Stimulated activated naive CD8-positive, alpha-beta T cell treated with anti-CD3 and anti-CD28 coated beads, Interleukin-15, Interleukin-2, amounts not matched to agents 100 U/mL and 50 U/mL, for 24 hours (primary cell): ENCODE results near the gene TACC2.

Source experiments
- ATAC-seq: fragments of 150-1000 bp; cut with Tn5 transposase; one replicate; pipeline ENCODE4 v1.10.0; 2021
- DNase-seq: peaks from one replicate; pipeline ENCODE4 v3.0.0; 2021

The TACC2 gene

DNA sequence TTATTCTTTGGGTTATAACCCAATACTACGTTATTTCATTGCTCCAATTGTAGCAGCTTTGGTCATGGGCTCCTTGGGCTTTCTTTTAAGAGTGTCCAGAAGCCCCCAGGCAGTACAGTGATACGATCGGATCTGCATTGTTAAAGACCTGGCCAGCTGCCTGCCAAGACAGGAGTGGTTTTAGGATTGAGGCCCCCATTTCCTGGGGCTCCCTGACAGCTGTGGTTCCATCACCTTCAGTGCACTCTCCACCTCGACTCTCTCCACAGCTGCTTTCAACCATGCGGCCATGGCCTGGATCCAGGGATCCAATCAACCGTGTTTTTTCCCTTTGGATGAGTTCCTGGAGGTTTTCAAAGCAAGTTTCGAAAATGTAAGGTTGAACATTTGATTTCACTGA is 158.7 kb downstream of the TACC2 start:
- ATAC-seq (no peak), DNase-seq (no peak)

DNA sequence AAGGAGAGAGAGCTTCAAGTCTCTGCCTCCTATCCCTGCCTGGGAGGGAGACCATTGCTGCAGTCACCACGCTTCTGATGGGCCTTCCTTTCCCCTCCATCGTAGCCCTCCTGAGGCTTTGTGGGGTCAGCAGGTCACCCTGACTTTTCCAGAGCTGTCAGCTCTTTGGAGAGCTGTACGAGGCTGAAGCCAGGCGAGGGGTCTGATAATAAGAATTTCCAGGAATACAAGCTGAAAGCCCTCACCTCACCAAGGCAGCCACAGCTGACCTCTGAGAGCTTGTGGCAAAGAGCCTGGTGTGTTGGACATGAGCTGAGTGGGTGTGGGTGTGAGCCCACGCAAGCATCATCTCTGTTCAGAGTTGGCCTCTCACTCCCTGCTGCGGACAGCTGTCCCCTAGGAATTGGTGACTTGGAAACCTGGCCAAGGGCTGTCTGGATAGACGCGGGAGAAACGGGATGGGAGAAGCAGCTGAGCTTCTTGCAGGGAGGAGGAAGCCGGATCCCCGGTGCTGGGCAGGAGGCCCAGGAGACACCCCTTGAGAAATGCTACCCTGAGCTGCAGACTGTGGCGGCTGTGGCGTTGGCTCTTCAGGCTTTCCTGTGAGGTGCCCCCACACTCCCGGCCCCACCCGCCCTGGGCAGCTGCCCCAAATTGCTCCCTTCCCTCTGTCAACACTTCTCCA is 160.1 kb downstream of the TACC2 start:
- ATAC-seq (no peak), DNase-seq (no peak)

DNA sequence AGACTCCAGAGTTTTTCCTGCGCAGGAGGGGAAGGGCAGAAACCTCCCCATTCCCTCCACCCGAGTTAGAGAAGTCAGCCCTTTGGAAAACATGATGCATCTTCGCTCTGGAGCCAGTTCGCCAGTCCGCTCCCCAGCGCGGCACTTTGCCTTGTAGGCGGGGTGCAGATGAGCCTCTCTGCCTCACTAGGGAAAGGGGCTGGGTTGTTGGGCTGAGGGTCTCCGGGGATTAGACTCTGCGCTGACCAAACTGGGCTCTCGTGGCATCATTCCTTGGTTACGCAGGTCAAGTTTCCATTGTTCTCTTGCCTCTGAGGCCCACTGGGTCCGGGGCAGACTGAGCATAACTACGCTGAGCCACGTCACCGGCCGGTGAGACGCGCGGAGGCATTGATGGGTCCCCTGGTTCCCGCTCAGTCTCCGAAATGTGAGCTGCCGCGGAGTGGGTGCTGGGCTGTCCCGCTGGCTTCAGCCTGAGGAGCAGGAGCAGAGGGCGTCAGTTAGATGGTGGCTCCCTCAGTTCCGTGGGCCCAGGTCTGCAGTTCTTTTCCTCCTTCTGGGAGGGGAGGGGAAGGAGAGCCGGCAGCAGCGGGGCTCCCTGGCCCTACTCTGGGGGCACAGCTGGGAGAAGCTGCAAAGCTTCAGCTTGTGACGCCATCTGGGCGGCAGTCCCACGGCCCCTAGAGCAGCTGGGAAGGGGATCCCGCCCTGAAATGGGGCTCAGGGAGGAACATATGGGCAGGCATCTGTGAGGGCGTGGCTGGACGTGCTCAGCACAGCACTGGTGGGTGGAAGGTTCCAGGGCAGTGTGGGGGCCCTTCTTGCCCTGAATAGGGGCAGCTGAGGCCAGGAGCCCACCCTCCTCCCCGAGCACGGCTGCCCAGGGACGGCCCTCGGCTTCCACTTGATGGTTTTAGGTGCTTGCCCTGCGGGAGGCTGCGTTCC is 160.9 kb downstream of the TACC2 start:
- ATAC-seq (no peak), DNase-seq (no peak)

DNA sequence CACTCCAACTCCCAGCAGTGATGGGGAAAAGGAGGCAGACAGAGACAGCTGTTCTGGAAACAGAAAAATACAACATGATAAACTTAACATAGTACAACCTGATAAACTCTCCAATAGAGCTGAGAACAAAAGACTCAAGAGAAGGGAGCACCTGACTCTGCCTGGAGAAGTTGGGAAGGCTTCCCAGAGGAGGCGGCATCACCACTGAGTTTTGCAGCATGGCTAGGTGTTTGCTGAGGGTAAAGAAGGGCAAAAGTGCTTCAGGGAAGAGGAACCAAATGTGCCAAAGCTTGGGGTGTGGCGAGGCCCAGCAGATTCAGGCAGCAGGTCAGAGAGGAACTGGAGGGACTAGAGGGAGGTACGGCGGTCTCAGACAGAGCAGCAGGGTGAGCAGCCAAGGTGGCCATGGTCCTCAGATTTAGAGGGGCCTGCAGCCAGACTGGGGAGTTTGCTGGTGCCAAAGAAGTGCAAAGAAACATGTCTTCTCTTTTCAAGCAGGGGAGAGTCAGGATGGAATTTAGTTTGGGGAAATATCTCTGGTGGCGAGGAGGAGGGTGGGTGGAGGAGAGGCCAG is 162.2 kb downstream of the TACC2 start:
- ATAC-seq: no peak

DNA sequence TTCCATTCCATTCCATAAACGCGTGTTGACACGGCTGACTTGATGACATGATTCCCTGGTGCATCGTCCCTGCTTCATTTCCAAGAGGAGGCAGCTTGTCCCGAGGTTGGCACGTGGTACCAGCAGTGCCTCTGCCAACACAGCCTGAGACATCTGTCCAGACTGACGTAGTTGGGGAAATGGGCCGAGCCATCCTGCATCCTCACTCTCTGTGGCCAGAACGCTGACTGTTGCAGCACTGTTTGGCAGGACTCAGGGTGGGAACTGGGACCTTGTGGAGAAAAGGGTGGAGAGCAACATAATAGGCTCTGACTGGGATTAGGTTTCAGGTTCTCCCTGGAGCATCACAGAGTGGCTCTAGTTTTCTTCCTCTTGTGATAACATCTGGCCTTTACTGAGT is 163.6 kb downstream of the TACC2 start:
- ATAC-seq (no peak), DNase-seq (no peak)

More for the DNA sequence above, 162.2 kb downstream of the TACC2 start:
- DNase-seq: no peak

DNA sequence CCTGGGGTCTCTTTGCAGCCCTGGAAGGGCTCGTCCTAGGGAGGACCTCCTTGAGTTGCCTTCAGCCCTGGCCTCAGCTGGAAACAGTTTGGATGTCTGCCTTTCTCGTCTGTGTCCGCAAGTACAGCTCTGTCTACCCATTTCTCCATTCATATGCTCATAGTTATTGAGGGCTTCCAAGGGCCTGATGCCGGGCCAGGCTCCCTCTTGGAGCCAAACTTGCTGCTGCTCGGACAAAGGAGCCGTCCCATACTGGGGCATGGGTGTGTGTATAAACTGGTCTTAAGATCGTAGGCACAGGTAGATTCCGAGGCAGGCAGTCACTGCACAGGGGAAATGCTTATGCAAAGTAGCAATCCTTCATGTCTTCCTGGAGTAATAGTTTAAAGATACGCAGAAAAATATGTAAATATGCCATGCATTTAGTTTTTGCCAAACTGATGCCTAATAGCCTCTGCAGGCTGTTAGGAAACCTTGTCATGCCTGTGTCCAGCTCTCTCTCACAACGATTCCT is 165.1 kb downstream of the TACC2 start:
- ATAC-seq: no peak
- no peak for DNase-seq

DNA sequence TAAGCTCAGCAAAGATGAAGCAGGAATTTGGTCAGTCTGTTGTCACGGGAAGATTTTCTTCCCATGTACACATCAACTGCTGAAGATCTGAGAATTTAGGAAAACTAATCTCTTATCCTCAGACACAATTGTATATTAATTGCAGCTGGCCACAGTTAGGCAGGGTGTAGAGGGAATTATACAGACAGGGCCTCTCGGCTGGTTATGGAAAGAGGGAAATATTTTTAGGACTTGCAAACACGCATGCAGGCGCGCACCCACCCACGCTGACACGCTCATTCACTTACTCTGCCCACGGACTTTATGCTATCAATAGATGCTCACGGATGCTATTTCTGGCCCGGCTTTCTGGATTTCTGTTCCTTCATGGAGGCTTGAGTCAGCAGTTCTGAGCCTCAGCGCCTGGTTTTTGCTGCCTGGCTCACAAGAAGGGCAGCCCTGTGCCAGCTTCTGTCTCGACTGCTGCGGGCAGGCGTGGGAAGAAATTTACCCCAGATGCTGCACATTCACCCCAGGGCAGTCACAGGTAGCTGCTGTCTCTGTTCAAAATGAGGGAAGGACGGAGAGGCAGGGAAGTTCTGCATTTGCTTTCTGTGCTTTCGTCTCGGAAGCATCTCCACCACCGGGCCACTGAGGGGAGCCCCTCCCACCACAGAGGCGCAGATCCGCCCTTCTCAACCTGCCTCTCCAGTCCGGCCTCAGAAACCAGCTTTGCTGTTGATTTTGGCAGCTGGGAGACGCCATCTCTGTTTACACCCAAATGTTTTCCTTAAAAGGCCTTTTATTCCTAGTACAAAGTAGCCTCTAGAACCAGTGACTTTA is 165.8 kb downstream of the TACC2 start:
- DNase-seq (no peak), ATAC-seq (no peak)

DNA sequence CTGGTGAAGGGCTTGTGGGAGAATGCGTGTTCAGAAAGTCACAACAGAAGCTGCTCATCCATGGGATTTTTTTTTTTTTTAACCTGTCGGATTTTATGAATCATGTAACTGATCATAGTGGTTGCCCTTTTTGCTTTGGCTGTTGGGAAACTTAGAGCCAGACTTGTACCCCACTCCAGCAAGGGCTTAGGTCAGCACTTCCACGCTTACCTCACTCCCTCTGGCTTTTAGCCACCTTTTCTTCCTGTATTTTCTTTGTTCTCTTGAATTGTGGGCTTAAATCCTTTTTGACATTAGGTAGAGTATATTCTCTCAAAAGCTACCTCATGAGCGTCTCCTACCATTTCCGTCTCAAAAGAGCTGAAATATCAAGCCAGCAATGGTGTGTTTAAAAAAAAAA is 168.5 kb downstream of the TACC2 start:
- DNase-seq (no peak), ATAC-seq (no peak)

DNA sequence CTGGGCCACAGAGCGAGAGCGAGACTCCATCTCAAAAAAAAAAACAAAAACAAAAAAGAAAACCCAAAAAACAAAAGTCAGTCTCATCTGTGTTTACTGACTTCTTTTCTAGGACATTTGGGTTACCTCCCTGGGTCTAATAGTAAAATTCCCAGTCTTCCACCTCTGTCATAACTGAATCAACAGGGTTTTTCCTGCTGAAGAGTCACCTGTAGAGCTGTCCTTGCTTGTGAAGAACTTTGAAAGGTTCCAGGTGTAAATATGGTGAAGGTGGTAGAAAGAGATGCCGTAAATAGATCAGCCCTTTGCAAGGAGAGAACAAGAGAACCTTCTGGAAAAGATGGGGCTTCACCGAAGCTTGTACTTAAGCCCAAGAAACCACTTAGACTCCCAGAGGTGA is 169.4 kb downstream of the TACC2 start:
- no peak for ATAC-seq
- DNase-seq: no peak

DNA sequence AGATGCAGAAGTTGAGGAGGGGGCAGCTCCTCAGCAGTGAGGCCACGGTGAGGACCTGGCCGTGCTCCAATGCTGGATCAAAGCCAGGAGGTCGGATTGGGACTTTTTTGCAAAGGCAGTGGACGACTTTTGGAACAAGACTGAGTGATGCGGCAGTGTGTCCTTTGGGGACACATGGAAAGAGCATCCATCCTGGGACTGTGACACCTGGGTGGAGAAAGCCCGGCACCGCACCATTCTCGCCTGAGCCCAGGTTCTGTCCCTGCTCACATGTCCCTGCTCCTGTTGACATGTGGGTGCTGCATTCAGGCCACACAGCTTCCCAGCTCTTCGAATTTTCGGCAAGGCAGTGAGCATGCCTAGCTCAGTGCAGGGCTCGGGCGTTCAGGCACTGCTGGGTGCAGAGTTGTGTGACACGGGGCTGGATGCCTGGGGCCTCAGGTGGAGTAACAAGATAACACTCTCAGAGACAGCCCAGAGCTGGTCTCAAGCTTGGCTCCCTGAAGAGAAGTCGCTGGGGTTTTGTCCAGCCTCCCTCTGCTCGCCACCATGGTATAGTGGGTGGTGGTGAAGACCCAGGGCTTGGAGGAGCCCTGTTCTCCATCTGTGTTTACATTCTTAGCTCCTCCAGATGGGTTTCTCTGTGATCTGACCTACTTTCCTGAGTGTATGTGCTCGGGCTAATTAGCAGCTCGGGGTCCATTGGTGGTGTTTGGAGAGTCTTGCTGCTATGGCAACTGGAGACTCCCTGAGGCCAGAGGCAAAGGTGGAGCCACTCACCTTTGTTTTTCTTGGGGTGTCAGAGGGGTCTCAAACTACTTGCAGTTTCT is 170.4 kb downstream of the TACC2 start:
- no peak for DNase-seq
- ATAC-seq: no peak

DNA sequence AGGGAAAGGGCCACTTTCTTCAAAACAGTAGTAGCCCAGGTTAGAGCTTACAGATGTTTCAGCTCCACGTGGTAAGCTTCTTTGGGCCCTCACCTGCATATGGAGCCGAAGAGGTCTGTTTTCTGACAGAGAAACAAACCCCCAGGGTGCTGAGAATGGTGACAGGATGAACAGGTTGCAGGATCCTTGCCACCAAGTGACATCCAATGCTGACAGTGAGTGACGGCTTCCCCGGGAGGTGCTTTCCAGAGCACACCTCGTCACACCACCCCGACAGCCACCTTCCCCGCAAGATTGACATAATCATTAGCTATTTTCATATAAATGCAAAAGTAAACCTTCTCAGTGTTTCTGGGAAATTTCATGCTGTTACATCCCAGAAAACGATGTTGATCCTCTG is 172.8 kb downstream of the TACC2 start:
- DNase-seq (no peak), ATAC-seq (no peak)

DNA sequence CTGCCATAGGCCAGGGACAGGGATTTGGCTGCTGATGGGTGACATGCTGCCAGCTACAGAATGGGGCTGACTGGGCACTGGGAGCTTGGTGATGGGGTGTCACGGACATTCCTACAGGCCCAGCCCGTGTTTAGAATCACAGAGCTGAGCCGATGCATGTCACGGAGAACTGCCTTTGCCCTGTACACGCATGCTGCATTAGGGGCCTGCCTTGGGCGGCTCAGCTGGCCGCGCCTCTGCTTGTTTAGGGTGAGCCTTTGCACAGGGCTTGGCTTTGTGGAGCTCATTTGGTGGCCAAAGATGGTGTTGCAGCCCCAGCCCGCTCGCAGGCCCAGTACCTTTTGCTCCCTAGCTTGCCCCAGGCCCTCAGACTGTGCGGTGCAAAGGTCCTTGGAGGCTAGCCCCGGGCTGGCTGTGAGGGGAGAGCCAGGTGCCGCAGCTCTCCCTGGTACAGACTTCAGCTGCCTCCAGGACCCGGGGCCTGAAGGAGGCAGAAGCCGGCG is 173.8 kb downstream of the TACC2 start:
- DNase-seq: no peak
- no peak for ATAC-seq

DNA sequence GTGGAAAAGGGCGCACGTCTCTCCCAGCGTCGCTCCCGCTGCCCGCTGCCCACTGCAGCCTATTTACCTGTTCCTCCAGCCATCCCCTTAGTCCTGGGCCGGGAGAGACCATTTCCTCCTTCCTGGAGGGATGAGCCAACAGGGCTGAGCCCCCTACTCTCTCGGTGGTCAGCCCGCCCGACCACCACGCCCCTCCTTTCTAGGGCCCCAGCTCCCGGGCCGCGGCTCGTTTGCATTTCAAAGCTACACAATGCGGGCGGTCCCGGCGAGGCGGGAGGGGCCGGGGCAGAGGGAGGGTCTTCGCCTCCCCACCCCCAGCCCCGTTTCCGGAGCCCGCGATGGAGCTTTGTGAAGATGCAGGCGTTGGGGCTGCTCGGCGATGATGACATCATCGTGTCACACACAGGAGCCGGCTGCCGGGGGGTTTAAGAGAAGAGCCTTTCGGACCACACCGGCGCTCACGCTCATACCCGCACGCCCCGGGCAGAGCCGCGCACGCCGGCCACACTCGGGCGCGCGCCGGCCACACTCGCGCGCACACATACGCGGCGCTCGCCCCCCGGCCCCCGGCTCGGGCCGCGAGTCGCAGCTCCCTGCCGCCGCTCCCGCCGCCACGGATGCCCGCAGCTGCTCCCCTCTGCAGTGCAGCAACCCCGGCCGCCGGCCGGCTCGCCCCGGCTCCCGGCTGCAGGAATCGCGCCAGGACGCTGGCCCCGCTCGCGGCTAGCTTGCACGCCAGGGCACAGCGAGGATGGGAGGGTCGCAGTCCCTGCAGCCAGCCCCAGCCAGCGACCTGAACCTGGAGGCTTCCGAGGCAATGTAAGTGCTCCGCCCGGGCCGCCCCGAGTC is 174.4 kb downstream of the TACC2 start:
- DNase-seq (no peak), ATAC-seq (no peak)

DNA sequence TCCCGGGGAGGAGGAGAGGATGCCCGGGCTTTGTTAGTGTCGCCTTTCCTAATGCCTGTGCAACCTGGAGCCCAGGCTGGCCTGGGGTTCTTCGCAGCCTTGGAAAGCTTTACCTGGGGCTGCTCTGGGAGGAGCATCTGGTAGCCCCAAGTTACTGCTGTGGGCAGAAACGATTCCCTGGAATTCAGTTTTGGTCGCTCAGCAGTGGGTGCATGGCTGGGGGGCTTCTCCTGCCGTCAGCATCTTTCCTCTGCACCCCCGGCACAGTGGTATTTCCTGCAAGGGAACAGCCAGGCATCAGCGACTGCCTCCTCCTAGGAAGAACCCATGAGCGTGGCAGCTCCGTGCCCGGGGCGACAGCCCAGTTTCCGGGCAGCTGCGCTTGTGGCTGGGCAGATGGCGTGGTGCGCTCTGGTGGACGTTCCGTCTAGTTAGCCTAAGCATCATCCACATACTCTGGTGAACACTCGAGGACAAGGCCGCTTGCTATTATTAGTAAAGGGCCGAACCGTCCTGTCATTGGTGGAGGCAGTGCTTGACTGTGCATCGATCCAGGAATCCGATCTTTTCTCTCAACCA is 175.1 kb downstream of the TACC2 start:
- DNase-seq (no peak), ATAC-seq (no peak)

DNA sequence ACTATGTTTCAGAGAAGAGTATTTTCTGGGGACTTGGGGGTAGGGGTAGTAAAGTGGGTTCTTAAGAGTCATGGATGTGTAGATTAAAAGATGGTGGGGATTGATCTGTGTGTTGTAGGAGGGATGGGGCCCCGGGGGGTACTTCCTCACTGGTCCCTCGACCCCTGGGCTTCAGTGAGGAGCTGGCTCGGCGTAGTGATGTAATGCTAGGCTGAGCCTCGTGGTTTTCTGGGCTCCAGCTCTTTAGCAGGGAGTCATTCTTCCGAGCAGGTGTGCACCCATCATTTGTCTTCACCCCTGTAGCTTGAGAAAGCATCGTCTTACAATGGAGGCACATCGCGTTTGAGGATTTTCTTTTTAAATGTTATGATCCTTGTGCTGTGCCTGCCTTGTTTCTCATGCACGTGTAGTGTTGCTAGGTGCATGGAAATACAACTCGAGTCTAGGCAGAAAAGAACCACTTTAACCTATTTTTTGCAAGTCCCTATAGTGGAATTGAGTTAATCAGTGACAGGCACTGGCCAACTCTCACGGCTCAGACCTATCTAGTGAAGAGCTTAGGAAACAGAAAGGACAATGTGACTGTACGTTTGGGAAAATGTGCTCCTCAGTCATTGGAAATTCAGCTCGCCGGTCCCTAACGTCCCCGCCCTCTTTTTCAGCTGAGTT is 176.0 kb downstream of the TACC2 start:
- ATAC-seq (no peak), DNase-seq (no peak)

DNA sequence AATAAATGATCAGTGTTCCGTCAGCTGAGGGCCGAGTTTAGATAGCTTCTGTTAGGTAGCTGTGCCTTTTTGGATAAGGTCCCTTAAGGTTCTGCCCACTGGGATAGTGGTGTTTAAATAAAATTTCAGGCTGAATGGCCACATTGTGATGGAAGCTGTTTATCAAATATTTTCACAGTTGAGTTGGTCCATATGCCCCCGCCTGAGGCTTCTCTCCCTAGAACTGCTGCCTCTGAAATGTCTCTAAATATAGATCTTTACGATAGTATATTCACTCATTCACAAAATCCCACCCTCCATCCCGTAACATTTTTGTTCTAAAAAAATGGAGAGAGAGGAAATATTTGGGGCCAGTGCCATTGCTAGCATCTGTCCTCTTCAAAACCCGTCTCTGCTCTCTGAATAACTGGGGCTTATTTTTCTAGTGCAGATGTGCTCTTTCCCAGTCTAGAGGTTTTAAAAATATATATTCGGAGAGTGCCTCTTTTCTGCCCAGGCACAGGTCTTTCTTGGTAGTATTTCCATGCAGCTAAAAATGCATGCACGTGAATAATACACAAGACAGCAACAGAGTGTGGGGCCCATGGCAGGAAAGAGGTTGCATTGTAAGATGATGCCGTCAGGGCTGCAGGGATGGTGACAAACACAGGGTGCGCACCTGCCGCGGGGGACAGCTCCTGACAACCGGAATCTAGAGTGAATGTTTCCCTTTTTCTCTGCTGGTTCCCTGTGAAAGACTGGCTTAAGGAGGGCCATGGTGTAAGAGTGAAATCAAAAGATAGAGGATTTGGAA is 176.7 kb downstream of the TACC2 start:
- no peak for DNase-seq
- no peak for ATAC-seq

DNA sequence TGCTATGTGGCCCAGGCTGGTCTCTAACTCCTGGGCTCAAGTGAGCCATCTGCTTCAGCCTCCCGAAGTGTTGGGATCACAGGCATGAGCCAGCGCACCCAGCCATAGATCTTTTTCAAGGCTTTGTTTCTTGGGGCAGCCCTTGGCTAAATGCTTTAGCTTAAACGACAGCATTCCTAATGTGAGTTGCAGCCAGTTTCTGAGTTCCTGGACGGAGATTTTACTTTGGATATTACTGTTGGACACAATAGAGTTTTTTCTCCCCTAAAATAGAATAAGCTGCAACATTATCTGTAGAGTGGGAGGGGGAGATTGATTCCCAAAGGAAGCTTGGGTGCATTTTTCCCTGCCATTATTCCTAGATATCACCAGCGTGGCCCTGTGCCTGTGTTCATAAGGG is 179.1 kb downstream of the TACC2 start:
- no peak for DNase-seq
- no peak for ATAC-seq
